Posterior vena cava (tissue), 2 donors: ENCODE data around the gene XKR3. TPM values are rescaled to one million over a fixed set of nuclear protein-coding genes. Genes with fewer than 3 reads are reported as not detected.
"Not testable (repeated sequence)": the region's sequence is repeated elsewhere in the genome, so short reads cannot be mapped to it uniquely, and the experiment has no call there.

Experiments
- DNase-seq: peaks from one replicate; pipeline ENCODE4 v3.0.0-alpha.2; 2020; ENCODE audit warnings: low spot score
- intact Hi-C, 2 donors: fragments of 100-400 bp; cut with DNase I; formaldehyde crosslinking; loops; one replicate each; pipeline versions ENCODE4 v1.14.1 to v1.14.2; 2022 to 2023
- long read RNA-seq, 2 donors: library from polyadenylated mRNA; unstranded; transcript quantifications; one replicate each; pipeline ENCODE4 v2.0.0, GENCODE V29; 2020 to 2021
- total RNA-seq, 2 donors: library from RNA; stranded (reverse); fragmentation: NEBNext Ultra II Directional; extraction: Animal tissue kit (Norgen Biotek cat#: 25700); gene quantifications; one replicate each; pipeline ENCODE4 v1.2.1, GENCODE V29; 2021
- donor health status: DM: yes; HTN: yes; CAD: no.
- donor health status: DM: yes; HTN: yes; CAD: no.

The XKR3 gene
- total RNA-seq = not detected
- long read RNA-seq, donor 1 = 0 reads
- long read RNA-seq, donor 2 = 0 reads

DNA sequence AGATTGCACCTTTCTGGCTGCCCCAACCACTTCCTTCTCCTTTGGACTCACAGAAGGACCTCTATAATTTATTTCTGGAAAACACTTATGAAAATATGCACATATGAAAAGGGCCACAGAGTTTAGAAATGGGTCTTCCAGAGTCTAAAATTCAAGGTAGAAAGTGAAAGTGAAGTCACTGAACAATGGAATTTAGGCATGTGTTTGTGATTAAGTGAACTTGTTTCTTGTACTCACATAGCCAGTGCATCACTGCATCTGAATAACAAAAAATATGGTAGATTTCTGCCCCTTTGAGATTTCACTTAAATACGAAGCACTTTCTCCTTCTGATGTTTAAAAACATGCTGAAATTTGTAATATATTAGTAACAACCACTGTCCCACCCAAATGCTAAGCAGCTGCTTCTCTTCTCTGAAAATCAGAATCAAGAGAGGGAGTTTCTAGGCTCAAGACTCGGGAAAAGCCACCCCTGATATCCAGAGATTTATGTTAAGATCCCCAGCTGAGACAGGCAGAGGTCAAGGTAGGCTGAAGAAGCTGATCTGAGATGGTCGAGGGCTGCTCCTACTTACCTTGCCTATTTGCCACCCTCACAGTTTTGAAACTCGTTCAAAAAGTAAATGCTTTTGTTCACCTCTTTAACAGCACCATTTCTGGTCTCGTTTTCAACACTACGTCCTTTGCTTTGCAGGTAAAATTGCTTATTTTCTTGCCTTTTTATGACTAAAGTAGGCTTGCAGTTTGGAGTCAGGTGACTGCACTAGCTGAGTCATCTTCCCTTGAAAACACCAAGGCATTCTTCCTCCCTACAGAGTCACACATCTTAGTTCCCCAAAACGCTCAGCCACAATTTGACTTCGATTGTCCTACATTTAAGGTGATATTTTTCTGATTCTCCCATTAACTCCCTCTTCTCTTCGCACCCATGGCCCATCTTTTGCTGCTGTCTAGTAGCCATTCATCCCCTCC is at the start of gene XKR3:
XKR3 (minus strand) TSS at position 696 of the 972 bp plus-strand sequence. CDS start 17,338 bp downstream, outside the sequence.
- DNase-seq = no peak
- intact Hi-C loops = no loop called here

DNA sequence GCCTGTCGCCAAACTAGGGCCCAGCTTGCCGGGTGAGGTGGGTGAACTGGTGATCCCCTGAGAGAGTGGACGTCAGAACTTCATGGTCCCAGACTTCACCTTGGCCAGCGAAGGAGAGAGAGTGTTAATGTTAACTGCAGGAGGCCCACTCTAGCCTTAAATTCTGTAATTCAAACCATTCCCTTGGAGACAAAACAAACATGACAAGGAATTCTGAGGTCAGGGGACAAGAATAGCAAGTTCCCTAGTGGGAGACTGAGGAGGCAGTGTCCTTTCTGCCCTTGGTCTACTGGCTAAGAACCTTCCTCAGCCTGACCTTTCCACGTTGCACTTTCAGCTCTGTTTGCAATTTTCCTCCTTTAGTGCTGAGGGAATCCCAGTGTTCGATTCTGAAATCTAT is 44.4 kb upstream of the XKR3 start:
- DNase-seq, intact Hi-C loops: not testable (repeated sequence)

DNA sequence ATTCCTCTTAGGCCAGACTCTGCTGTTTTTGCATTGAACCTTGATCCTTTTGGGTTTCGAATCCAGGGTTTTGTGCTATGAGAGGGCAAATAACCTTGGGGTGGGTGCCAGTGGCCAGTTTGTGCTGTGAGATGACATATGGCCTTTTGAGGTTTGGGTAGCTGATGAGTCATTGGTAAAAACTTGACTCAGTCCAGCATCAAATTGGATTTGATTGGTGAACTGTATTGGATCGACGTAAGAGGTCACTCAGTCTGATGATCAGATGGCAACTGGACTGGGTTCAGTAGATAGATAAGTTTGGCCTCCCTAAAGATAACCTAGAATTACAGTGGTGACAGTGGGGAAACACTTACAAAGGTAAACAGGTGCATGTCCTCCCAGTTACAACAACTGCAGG is 41.0 kb upstream of the XKR3 start:
- DNase-seq = no peak
- intact Hi-C loops = no loop called here

DNA sequence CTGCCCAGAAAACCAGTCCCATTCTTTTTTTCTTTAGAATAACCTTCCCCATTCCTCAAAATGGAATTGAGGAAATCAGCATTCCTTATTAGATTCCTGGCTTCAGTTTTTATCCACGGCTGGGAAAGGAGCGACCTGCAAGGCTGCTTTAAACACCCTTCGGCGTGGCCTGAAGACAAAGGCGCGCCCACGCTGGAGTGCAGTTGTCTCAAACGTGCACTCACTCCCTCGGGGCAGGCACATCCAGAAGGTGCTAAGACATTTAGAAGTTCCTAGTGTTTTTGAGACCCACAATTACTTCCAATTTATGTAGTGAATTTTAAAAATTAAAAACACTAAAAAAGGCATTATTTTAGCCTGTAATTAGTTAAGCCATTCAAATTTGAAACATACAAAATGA is 31.6 kb upstream of the XKR3 start:
- intact Hi-C loops, DNase-seq: not testable (repeated sequence)

GRCh38 chr22:16854631-16855030 is 29.4 kb upstream of the XKR3 start:
- DNase-seq = no peak
- intact Hi-C loops = no loop called here

DNA sequence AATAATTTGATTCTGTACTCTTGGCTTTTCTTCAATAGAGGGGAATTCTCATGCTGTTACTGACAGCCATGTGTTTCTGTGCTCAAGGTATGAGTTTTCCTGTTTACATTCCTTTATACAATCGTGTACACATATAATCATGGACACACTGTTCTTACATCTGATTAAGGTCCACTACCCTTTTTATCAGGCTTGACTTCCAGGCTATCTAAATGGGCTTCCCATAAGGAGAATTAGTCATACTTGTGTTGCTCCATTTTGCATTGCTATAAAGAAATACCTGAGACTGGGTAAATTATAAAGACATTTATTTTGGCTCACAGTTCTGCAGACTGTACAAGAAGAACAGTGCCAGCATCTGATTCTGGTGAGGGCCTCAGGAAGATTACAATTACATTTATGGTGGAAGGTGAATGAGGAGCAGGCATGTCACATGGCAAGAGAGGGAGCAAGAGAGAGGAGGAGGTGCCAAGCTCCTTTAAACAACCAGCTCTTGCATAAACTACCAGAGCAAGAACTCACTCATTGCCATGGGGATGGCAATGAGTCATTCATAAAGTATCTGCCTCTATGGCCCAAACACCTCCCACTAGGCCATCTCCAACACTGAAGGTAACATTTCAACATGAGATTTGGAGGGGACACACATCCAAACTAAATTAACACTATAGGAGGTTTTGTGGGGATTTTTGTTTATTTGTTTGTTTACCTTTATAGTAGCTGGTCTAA is 26.2 kb upstream of the XKR3 start:
- DNase-seq, intact Hi-C loops: not testable (repeated sequence)

GRCh38 chr22:16847271-16847670 is 22.1 kb upstream of the XKR3 start:
- DNase-seq = no peak
- intact Hi-C loops = no loop called here

DNA sequence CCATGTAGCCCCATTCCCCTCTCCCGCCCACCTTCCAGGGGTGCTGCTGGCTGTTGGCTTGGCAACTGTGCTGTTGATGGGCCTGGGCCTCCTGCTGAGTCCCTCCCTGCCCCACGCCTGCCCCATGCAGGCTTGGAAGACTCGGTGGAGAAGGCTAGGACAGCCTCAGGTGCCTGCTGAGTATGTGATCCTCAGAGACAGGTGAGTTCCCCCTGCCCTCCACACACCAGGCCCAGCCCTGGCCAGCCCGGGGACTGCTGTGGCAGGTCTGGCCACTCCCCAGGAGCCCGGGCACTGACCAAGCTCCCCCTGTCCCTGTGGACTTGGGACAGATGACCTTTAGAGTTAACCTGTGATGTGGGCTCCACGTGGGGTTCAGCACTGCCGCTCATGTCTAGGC is 20.7 kb upstream of the XKR3 start:
- no peak for DNase-seq
- intact Hi-C loops = no loop called here

GRCh38 chr22:16845465-16845864 is 20.3 kb upstream of the XKR3 start:
- no peak for DNase-seq
- intact Hi-C loops = no loop called here

DNA sequence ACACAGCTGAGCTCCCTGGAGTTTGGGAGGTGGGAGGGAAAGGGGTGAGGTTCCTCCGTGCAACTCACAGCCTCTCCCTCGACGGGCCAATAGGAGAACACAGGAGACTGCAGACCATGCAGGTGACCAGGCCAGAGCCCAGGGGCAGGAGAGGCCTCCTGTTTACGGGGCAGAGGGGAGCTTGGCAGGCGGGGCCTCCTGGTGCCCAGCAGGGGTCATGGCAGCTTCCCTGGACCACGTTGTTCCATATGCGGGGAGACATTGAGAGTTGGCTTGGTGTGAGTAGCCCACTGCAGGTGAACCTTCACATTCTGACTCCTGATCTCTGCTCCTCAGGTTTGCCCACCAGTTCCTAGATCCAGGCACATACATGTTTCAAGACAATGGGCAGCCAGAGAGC is 19.3 kb upstream of the XKR3 start:
- DNase-seq = no peak
- intact Hi-C loops = no loop called here

DNA sequence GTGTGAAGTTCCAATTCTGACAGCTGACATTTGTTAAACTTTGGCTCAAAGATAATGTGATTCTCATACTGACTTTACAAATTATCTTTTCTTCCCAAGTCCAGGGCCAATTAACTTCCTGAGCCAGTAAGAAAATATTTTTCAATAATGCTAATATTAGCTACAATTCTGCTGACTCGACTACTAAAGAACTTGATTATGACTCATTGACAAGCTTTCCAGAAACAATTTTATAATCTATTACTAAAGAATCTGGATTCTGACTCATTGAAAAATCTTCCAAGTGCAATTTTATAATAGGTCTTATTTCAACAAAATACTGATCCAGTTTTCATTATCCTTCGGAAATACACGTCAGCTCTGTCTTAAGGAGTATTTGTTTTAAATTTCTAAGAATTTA is 12.9 kb upstream of the XKR3 start:
- no peak for DNase-seq
- intact Hi-C loops = no loop called here

DNA sequence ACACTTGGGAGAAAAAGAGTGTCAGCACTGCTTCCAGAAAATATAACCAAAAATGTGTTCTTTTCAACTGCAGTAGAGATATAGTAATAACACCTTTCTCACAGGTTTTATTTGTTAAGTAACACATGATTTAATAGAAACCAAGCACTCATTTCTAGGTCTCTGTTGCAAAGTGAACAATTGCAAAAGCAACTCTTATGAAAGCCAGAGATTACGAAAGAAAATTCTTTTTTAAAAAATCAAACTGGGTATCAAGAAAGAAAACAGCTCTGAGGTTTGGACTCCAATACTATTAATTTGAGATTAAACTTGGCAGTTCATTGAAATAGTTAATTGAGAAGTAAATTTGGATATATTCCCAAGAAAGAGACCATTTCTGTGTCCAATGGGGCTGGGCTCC is 9.8 kb upstream of the XKR3 start:
- DNase-seq = no peak
- intact Hi-C loops = no loop called here

DNA sequence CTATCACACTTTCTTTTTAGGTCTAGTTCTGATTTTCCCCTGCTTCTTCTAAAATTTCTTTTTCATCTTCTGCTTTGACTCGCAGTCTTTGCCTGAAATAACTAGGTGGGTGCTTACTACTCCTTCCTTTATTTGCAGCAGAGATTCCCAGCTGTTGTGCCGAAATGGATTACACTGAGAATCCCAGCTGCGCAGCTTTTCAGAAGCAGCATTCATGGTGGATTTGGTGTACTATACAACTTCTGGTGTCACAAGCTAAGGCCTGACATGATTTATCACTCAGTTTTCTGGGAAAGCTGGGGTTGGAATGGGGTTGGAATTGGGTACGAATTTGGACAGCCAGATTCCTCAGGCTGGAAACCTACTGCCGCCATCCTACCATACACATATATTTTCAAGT is 6.0 kb upstream of the XKR3 start:
- intact Hi-C loops = no loop called here
- no peak for DNase-seq

- intact Hi-C loops = no loop called here
- no peak for DNase-seq
Observed at GRCh38 chr22:16829985-16830384, 4.8 kb upstream of the XKR3 start.

GRCh38 chr22:16828876-16829275 is 3.7 kb upstream of the XKR3 start:
- no peak for DNase-seq
- intact Hi-C loops = no loop called here

DNA sequence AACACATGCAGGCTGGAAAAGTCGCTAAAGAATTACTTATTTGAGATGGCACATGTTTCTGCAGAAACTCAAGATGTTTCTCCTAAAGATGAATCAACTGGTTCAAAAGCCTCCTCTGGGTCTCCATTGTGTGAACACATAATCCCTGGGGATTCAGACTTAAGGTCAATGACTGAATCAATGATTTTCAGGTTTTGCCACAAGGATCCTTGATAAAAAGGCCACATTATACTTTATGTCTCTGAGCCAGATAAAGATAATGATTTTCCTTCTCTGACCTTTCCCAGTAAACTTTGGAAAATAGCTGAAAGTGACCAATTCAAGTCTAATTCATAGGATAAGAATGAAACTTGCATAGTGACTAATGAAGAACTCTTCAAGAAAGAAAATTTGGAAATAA is 2.3 kb upstream of the XKR3 start:
- DNase-seq = no peak
- intact Hi-C loops = no loop called here

- no peak for DNase-seq
- intact Hi-C loops = no loop called here
Observed at GRCh38 chr22:16819249-16819648, 6.0 kb downstream of the XKR3 start.

- intact Hi-C loops = no loop called here
- no peak for DNase-seq
Observed at GRCh38 chr22:16818538-16818937, 6.7 kb downstream of the XKR3 start.

DNA sequence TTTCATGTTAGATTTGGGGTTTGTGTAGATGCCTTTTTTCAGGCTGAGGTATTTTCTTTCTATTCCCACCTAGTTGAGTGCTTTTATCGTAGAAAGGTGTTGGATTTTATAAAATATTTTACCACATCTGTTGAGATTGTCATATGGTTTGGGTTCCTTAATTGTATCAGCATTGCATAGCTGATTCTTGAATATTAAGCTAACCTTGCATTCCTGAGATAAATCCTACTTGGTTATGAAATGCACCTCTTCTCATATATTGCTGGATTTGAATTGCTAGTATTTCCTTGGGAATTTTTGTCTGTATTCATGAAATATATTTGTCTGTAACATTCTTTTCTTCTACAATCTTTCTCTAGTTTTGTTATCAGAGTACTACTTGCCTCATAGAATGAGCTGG is 10.1 kb downstream of the XKR3 start:
- no peak for DNase-seq
- intact Hi-C loops = no loop called here

DNA sequence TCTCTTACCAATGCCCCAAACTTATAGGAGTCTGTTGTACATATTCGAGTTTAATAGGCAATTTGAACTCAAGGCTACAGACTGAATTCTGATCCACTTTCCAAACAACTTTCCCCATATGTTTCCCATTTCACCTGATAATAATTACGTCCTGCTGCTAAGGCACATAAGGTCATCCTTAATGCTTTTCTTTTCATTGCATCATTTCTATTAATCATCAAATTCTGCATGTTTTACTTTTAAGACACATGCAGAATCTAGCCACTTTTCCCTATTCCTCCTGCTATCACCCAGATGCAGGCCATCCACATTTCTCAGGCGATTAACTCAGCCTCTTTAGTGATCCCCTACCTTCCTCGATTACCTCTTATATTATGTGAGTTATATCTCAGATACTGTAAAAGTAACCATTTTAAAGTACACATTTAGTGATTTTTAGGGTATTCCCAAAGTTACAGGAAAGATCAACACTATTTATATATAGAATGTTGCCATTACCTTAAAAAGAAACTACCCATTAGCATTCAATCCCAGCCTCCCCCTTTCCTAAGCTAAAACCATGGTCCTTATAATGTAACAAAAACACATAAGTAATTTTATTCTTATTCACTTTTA is 14.9 kb downstream of the XKR3 start:
- DNase-seq = no peak
- intact Hi-C loops = no loop called here
